GM12872 (cell line): Measurements from ENCODE around the gene LAMTOR1.

ENCODE experiments used
- CTCF ChIP-seq: IDR thresholded peaks from 3 replicates; pipeline ENCODE4 v1.5.1; 2011; ENCODE audit warnings: low read depth, mild to moderate bottlenecking, low read length, moderate library complexity; ENCODE audit not compliant: insufficient read depth

Gene LAMTOR1

GRCh38 chr11:72102946-72103753, at the start of gene LAMTOR1:
LAMTOR1 (minus strand) TSS chr11:72103297; CDS start chr11:72103224, 73 bp downstream.
- peak; percentile 53 for TF ChIP-seq CTCF

- TF ChIP-seq CTCF = no peak
Observed at GRCh38 chr11:72150882-72151281, 47.8 kb upstream of the LAMTOR1 start.

- no peak for TF ChIP-seq CTCF
Observed at GRCh38 chr11:72146625-72147024, 43.5 kb upstream of the LAMTOR1 start.

- no peak for TF ChIP-seq CTCF
Observed at GRCh38 chr11:72144807-72145565, 41.9 kb upstream of the LAMTOR1 start.

GRCh38 chr11:72141066-72141465, 38.0 kb upstream of the LAMTOR1 start:
- no peak for TF ChIP-seq CTCF

- TF ChIP-seq CTCF = no peak
Observed at GRCh38 chr11:72140661-72141060, 37.6 kb upstream of the LAMTOR1 start.

GRCh38 chr11:72139500-72139899, 36.4 kb upstream of the LAMTOR1 start:
- TF ChIP-seq CTCF = no peak
